HEK293 (cell line): ENCODE measurements around the gene HAND2.

Source experiments
- CTCF ChIA-PET: fragments of 350-600 bp; formaldehyde crosslinking; extraction: SDS; loops from one replicate; lab custom pipeline; 2021; ENCODE audit warnings: antibody characterized with exemption; lab: Yijun Ruan, JAX
- POLR2A ChIA-PET: fragments of 300-600 bp; formaldehyde crosslinking; extraction: SDS; loops from one replicate; lab custom pipeline; 2020; ENCODE audit warnings: antibody characterized with exemption, inconsistent platforms; lab: Yijun Ruan, JAX
- H3K27ac ChIP-seq: fragments of 200-500 bp; sonication (Bioruptor generic); 2 replicates; pipeline ENCODE4 v1.5.1; 2014; ENCODE audit warnings: low read depth, low read length, control low read depth, inconsistent platforms; ENCODE audit errors: extremely low read depth
- H3K36me3 ChIP-seq, 2 experiments: fragments of 200-500 bp in 1 of 2; sonication (Bioruptor generic) in 1 of 2; 1 replicate in 1 of 2; 2 replicates in 1 of 2; pipeline ENCODE4 v1.5.1; 2014 to 2017; ENCODE audit warnings: inconsistent platforms in 2 of 2, low read length in 2 of 2; ENCODE audit not compliant: control insufficient read depth in 2 of 2, insufficient read depth in 1 of 2
- H3K4me1 ChIP-seq: fragments of 200-500 bp; sonication (Bioruptor generic); 2 replicates; pipeline ENCODE4 v1.5.1; 2014; ENCODE audit warnings: mild to moderate bottlenecking, low read length, inconsistent platforms; ENCODE audit not compliant: control insufficient read depth, insufficient read depth
- H3K4me3 ChIP-seq: 2 replicates; pipeline ENCODE4 v1.5.1; 2011; ENCODE audit warnings: low read depth, mild to moderate bottlenecking, control low read depth, low read length, moderate library complexity
- H3K9me3 ChIP-seq: fragments of 200-500 bp; sonication (Bioruptor generic); 2 replicates; pipeline ENCODE4 v1.5.1; 2014; ENCODE audit warnings: low read depth, low read length, inconsistent platforms; ENCODE audit not compliant: control insufficient read depth, insufficient read depth
- GFI1B ChIP-seq: fragments of 450-650 bp; formaldehyde crosslinking; IDR thresholded peaks from 2 replicates; pipeline ENCODE4 v1.5.1; 2016; ENCODE audit warnings: missing biosample characterization, missing genetic modification characterization
- GLI2 ChIP-seq: fragments of 450-650 bp; formaldehyde crosslinking; IDR thresholded peaks from 2 replicates; pipeline ENCODE4; 2017; ENCODE audit warnings: missing biosample characterization, missing genetic modification characterization, low read depth, borderline replicate concordance
- KLF17 ChIP-seq: fragments of 450-650 bp; formaldehyde crosslinking; IDR thresholded peaks from 2 replicates; pipeline ENCODE4 v1.5.1; 2016; ENCODE audit warnings: missing biosample characterization, missing genetic modification characterization
- ZNF133 ChIP-seq: fragments of 450-650 bp; formaldehyde crosslinking; IDR thresholded peaks from 2 replicates; pipeline ENCODE4 v1.5.1; 2016; ENCODE audit warnings: missing biosample characterization, missing genetic modification characterization
- ZNF211 ChIP-seq: fragments of 450-650 bp; formaldehyde crosslinking; IDR thresholded peaks from 2 replicates; pipeline ENCODE4 v1.5.1; 2016; ENCODE audit warnings: low read depth, missing biosample characterization, missing genetic modification characterization
- ZNF239 ChIP-seq: fragments of 450-650 bp; formaldehyde crosslinking; IDR thresholded peaks from 2 replicates; pipeline ENCODE4 v1.5.1; 2016; ENCODE audit warnings: missing biosample characterization, missing genetic modification characterization
- ZNF26 ChIP-seq: fragments of 450-650 bp; formaldehyde crosslinking; IDR thresholded peaks from 2 replicates; pipeline ENCODE4 v1.5.1; 2016; ENCODE audit warnings: missing biosample characterization, missing genetic modification characterization
- ZNF311 ChIP-seq: fragments of 450-650 bp; formaldehyde crosslinking; IDR thresholded peaks from 2 replicates; pipeline ENCODE4 v1.5.1; 2017; ENCODE audit warnings: missing biosample characterization, missing genetic modification characterization, borderline replicate concordance
- ZNF426 ChIP-seq: fragments of 450-650 bp; formaldehyde crosslinking; IDR thresholded peaks from 2 replicates; pipeline ENCODE4 v1.5.1; 2017; ENCODE audit warnings: missing biosample characterization, missing genetic modification characterization, mild to moderate bottlenecking, inconsistent platforms, moderate library complexity
- ZNF449 ChIP-seq: fragments of 450-650 bp; formaldehyde crosslinking; IDR thresholded peaks from 2 replicates; pipeline ENCODE4 v1.5.1; 2017; ENCODE audit warnings: missing biosample characterization, mild to moderate bottlenecking, missing genetic modification characterization, moderate library complexity
- ZNF48 ChIP-seq: fragments of 450-650 bp; formaldehyde crosslinking; IDR thresholded peaks from 2 replicates; pipeline ENCODE4 v1.5.1; 2016; ENCODE audit warnings: missing biosample characterization, missing genetic modification characterization
- ZNF571 ChIP-seq: fragments of 450-650 bp; formaldehyde crosslinking; IDR thresholded peaks from 2 replicates; pipeline ENCODE4 v1.5.0; 2017; ENCODE audit warnings: missing biosample characterization, missing genetic modification characterization
- ZNF596 ChIP-seq: fragments of 450-650 bp; IDR thresholded peaks from 2 replicates; pipeline ENCODE4 v1.5.0; 2018; ENCODE audit warnings: missing biosample characterization, mild to moderate bottlenecking, missing genetic modification characterization, moderate library complexity
- ZNF677 ChIP-seq: fragments of 450-650 bp; IDR thresholded peaks from 2 replicates; pipeline ENCODE4 v1.5.0; 2018; ENCODE audit warnings: missing biosample characterization, mild to moderate bottlenecking, missing genetic modification characterization, moderate library complexity
- ZNF747 ChIP-seq: fragments of 450-650 bp; formaldehyde crosslinking; IDR thresholded peaks from 2 replicates; pipeline ENCODE4 v1.5.1; 2016; ENCODE audit warnings: missing biosample characterization, missing genetic modification characterization
- TF ChIP-seq, protein P1 (sequence below): fragments of 450-650 bp; formaldehyde crosslinking; conservative IDR thresholded peaks from 2 replicates; pipeline ENCODE4 v1.5.1; 2016; ENCODE audit warnings: low read depth, missing biosample characterization, missing genetic modification characterization

The HAND2 gene

DNA sequence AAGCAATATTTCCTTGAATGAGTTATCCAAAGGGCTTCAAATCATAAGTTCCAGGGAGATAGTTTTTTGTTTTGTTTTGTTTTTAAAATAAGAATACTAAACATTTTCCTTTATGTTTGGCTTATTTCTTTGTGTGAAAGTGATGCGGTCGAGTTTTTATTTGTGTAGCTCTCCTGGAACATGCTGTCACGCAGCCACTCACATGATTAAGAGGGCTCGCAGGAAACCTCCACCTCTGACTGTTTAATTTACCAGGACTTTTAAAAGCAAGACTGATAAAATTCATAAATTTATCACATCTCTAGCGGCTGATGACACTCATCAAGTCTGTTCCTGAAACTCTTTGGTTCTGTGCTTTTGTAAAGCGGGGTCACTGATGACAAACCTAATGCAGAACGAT is 48.9 kb upstream of the HAND2 start:
- H3K4me3 ChIP-seq = no peak overlapping the region
- no peaks in the 10 kb centered on the region for H3K4me1 ChIP-seq
- H3K27ac ChIP-seq = no peak overlapping the region
- no peaks in the 10 kb centered on the region for H3K36me3 ChIP-seq
- POLR2A ChIA-PET = no interaction called here
- H3K9me3 ChIP-seq = no peaks in the 10 kb centered on the region
- TF ChIP-seq ZNF211 (tag by site-specific recombination) (no peak), ZNF426 (no peak), ZNF449 (tag by site-specific recombination) (no peak), ZNF747 (no peak)
- TF ChIP-seq, all 188 proteins: peak for 0
- CTCF ChIA-PET = no interaction called here

DNA sequence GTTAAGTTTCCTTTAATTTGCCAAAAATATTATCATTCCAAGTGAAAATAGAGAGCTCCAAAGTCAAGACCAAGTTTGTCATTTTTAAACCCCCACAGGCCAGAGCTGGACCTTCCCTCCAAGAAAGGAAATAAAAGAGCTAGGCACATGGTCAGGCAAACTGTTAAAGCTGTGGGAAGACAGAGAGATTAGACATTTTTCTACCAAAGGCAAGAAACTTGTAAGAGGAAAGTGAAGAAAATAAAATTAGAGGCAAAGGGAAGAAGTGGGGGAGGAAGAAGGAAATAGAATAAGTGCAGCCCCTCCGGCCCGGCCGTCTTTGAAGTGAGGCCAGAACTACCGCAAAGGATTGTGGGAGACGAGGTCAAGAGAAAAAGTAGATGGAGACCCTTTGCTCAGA is 47.9 kb upstream of the HAND2 start:
- Histone ChIP-seq H3K4me3 (no peak overlapping the region), H3K4me1 (no peaks in the 10 kb centered on the region), H3K36me3 (no peaks in the 10 kb centered on the region), H3K9me3 (no peaks in the 10 kb centered on the region), H3K27ac (no peak overlapping the region)
- TF ChIP-seq ZNF596 (tag by site-specific recombination) (no peak), GLI2 (tag by site-specific recombination) (no peak), GFI1B (tag by site-specific recombination) (no peak), ZNF48 (tag by site-specific recombination) (no peak), ZNF239 (tag by site-specific recombination) (no peak), ZNF571 (tag by site-specific recombination) (no peak), ZNF26 (tag by site-specific recombination) (no peak), KLF17 (tag by site-specific recombination) (no peak), ZNF133 (no peak), ZNF311 (tag by site-specific recombination) (no peak), ZNF677 (tag by site-specific recombination) (no peak)
- TF ChIP-seq, protein P1, sequence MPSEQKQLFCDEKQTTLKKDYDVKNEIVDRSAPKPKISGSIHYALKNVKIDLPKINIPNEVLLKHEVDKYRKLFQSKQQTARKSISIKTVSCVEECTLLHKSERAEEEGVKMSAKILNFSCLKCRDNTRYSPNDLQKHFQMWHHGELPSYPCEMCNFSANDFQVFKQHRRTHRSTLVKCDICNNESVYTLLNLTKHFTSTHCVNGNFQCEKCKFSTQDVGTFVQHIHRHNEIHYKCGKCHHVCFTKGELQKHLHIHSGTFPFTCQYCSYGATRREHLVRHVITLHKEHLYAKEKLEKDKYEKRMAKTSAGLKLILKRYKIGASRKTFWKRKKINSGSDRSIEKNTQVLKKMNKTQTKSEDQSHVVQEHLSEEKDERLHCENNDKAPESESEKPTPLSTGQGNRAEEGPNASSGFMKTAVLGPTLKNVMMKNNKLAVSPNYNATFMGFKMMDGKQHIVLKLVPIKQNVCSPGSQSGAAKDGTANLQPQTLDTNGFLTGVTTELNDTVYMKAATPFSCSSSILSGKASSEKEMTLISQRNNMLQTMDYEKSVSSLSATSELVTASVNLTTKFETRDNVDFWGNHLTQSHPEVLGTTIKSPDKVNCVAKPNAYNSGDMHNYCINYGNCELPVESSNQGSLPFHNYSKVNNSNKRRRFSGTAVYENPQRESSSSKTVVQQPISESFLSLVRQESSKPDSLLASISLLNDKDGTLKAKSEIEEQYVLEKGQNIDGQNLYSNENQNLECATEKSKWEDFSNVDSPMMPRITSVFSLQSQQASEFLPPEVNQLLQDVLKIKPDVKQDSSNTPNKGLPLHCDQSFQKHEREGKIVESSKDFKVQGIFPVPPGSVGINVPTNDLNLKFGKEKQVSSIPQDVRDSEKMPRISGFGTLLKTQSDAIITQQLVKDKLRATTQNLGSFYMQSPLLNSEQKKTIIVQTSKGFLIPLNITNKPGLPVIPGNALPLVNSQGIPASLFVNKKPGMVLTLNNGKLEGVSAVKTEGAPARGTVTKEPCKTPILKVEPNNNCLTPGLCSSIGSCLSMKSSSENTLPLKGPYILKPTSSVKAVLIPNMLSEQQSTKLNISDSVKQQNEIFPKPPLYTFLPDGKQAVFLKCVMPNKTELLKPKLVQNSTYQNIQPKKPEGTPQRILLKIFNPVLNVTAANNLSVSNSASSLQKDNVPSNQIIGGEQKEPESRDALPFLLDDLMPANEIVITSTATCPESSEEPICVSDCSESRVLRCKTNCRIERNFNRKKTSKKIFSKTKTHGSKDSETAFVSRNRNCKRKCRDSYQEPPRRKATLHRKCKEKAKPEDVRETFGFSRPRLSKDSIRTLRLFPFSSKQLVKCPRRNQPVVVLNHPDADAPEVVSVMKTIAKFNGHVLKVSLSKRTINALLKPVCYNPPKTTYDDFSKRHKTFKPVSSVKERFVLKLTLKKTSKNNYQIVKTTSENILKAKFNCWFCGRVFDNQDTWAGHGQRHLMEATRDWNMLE = no peak
- ChIA-PET POLR2A (no interaction called here), CTCF (no interaction called here)
